T1000 (cell line): ENCODE data around the gene DPEP1.
A peak's percentile ranks its signal among the peaks of the same experiment; 100 is the strongest.
"Not testable (repeated sequence)": the region's sequence is repeated elsewhere in the genome, so short reads cannot be mapped to it uniquely, and the experiment has no call there.

Experiments
- DNase-seq: peaks from one replicate; lab custom pipeline; 2025; ENCODE audit warnings: mixed read lengths; lab: John Stamatoyannopoulos, UW

The DPEP1 gene

DNA sequence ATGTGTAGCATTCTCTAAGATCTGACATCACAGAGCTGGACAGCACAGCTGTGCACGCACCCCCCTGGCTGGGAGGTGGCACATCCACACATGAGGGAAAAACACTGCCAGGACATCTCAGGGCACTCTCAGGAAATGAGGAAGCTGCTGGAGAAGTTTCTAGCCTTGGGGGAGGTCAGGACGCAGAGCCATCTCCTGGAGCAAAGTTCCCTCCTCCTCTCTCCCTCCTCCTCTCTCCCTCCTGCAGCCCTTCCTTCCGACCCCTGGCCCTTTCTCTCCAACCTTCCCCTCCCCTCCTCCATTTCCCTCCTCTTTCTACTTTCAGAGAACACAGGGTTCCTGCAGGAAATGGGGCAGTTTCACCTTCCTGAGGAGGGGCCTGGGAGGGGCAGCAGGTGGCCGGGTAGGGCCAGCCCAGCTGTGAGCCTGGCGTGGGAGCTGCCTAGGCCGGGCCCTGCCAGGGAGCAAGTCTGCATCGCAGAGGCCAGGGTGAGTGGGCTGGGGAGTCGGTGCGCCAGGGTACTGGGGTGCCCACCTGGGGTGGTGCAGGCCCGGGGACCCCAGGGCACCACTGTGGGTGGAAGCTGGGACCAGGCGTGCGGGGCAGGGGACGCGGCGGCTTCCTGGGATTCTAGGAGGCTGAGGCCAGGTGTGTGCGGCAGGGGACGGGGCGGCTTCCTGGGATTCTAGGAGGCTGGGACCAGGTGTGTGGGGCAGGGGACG is at the start of gene DPEP1:
Gene DPEP1, plus strand, starts transcription at position 412 of the 723 bp plus-strand sequence. CDS start 16,769 bp downstream, outside the sequence.
- no peak for DNase-seq

- no peak for DNase-seq
Observed at GRCh38 chr16:89564476-89565255, 48.8 kb upstream of the DPEP1 start.

DNA sequence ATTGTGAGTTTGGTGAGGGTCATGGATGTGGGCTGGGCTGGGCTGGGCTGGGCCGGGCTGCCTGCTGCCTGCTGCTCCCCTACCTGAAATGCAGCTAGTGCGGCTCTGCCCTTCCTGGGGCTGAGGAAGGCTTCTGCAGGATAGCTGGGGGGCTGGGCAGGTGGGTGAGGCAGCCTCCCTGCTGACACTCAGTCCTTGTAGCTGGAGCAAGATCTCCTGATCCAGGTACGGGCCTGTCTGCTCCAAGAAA is 48.3 kb upstream of the DPEP1 start:
- no peak for DNase-seq

DNA sequence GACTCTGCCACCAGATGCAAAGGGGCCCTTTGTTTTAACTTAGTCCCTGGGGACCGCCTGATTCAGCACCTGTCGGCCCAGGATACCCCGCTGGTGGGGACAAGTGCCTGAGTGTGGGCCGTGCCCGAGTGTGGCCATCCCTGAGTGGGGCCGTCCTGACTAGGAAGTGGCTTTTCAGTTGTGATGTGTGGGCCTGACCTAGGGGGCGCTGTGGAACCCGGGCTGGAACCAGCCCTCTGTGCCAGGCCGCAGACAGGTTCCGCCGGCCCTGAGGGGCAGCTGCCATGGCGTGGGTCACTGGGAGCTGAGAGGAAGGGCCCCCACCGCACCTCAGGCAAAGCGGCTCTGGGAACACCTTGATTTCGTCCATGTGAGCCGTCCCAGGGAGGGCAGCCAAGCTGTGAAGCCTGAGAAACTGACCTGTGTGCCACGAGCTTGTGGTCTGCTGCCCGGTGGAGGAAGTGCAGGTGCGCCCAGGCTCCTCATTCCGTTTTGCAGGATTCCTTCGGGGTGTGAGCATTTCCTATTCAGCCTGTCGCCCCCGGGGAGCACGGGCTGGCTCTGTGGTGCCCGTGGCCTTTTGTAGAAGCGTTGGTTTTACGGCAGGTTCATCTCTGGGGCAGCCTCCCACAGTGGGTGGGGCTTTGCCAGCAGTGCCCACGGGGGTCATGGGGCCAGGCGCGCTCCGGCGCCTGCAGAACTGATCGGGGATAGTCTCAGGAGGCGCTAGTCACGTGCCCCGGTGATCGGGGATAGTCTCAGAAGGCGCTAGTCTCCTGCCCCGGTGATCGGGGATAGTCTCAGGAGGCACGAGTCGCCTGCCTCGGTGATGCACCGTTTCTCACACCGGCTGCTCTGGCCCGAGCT is 47.7 kb upstream of the DPEP1 start:
- no peak for DNase-seq

DNA sequence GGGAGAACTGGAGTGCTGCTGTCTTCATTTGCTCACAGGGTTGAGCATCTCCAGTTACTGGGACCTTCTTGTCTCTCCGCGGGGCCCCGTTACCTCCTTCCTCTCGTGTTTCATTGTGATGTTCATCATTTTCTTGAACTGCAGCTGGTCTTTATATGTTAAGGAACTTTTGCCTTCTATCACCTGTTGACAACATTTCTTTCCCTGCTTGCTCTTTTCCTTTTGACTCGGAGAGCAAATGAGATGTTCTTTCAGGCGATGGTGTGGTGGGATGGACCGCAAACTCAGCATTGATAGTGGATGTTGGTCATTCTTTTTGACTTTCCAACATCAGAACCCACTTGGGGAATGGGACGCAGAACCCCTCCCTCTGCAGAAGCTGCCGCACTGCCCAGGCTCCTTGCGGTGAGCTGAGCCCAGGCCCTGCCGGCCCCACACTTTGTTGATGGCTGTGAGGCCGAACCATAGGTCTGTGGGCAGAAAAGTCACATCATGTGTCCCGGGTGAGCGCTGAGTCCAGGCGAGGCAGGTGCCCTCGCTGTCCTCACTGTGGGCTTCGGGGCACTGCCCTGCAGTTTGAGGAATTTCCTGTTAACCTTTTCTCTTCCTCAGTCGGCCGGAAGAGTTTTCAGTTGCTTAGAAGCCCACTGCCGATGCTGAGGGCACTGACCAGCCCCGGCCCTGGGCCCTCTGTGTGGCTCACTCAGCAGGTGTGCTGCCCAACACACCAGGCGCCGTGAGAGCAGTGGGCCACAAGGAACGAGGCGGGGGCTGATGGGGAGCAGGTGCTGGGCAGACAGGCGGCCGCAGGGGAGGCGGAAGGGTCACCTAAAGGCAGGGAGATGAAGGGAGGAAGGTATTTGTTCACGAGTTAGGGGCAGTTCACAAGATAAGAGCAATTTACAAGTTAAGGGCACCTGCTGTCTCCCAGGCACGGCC is 45.5 kb upstream of the DPEP1 start:
- DNase-seq = no peak

GRCh38 chr16:89569506-89570341 is 43.7 kb upstream of the DPEP1 start:
- no peak for DNase-seq

DNA sequence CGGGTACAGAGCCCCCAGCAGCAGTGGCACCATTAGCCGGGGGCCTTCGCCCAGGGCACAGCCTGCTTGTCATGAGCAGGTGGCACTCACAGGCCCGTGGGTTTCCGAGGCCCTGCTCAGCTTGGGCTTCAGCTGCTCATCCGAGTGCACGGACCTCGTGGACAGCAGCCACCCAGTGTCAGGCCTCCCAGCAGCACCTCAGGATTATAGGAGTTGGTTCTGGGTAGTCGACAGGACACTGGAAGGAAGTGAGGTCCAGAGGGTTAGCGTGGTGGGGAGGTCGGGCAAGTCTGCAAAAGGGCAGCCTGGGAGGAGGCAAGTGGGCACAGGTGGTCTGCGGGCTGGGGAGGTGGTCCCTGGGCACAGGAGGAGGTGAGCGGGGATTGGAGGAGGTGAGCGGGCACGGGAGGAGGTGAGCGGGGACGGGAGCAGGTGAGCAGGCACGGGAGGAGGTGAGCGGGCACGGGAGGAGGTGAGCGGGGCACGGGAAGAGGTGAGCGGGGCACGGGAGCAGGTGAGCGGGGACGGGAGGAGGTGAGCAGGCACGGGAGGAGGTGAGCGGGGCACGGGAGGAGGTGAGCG is 43.0 kb upstream of the DPEP1 start:
- no peak for DNase-seq

DNA sequence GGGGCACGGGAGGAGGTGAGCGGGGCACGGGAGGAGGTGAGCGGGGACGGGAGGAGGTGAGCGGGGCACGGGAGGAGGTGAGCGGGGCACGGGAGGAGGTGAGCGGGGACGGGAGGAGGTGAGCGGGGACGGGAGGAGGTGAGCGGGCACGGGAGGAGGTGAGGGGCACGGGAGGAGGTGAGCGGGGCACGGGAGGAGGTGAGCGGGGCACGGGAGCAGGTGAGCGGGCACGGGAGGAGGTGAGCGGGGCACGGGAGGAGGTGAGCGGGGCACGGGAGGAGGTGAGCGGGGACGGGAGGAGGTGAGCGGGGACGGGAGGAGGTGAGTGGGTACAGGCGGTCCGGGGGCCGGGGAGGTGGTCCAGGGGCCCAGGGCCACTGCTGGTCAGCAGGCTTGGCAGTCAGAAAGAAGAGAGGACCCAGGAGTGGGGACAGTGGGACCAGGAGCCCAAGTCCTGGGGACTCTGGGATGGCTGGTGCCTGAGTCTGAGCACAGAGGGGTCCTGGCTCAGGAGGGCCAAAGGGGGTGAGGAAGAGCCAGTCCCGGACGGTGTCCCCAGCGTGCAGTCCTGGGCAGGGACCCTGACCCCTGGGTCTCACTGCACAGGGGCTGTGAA is 42.4 kb upstream of the DPEP1 start:
- not testable (repeated sequence) for DNase-seq

DNA sequence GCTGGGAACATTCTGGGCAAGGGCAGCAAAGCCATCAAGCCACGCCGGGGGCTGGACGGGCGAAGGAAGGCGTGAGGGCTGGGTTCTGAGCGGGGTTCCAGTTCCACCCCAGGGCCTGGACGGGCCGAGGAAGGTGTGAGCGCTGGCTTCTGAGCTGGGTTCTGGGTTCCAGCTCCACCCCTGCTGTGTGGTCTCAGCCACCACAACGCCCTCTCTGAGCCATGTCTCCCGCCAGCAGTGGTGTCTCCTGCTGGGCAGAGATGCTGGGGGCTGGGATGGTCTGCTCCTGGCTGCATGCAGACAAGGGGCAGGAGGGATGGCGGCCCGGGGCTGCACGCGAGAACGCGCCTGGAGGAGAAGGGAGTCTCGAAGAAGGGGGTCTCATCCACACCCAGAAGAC is 41.8 kb upstream of the DPEP1 start:
- DNase-seq = no peak

GRCh38 chr16:89572073-89572484 is 41.4 kb upstream of the DPEP1 start:
- DNase-seq = no peak

DNA sequence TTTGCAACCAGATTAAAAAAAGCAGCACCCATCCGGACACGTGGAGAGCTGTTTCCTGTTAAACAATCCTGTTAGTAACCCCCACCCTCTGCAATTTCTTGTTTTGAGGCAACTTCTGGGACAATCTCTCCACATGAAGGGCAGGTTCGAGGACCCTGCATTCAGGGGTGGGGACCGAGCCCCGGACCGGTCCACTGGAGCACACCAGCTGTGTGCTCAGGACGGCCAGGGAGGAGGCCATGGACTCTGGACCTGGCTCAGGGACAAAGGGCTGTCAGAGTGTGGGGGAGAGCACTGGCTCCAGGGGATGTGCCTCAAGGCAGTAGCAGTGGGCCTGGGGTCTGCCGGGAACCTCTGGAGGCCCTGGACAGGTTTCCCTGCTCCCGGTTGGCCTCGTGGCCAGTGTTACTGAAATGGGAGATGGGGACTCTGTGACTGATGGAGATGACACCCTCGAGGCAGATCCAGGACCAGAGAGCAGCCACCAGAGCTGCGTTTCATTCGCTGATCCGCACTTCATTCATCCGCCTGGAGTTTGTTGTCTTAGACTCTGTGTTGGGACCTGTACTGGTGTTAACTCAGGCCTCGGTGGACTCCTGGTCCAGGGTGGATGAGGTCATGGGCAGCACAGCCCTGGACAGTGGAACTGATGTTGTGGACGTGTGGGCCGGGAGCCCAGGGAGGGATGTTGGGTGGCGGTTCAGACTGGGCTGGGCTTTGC is 40.8 kb upstream of the DPEP1 start:
- DNase-seq = no peak

- DNase-seq = no peak
Observed at GRCh38 chr16:89573826-89574680, 39.4 kb upstream of the DPEP1 start.

DNA sequence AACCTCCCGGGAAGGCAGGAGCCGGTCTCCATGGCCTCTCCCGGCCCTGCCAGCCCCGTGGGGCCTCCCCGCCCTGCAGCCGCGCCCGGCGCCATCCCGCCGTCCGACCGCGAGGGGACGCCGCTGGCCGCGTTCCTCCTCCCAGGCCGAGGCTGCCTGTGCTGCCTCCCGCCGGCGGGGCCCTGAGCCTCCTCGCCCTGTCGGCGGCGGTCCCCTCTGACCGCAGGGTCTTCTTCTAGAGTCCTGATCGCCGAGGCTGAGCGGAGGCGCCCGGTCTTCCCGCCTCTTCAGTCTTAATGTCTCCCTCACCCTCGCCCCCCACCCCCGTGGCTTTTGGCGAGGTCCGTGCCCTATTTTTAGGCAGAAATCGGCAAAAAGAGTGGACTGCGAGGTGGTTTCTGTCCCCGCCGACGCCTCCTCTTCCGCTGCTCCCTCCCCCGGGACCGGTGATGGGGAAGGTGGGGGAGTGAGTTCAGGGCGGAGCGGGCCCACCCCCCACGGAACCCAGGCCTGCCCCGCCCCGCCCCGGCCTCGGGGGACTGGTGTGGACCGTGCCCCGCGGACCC is 38.7 kb upstream of the DPEP1 start:
- DNase-seq = peak; percentile 67

- DNase-seq = no peak
Observed at GRCh38 chr16:89575247-89576152, 37.9 kb upstream of the DPEP1 start, which contains the start of gene CPNE7. Gene CPNE7, plus strand, starts transcription at chr16:89575758. Its CDS starts 140 bp downstream, at chr16:89575898.

- no peak for DNase-seq
Observed at GRCh38 chr16:89576153-89577054, 37.0 kb upstream of the DPEP1 start.
